Midbrain (tissue), 1 donor: ENCODE data around the gene NRXN3.

ENCODE experiments used
- DNase-seq: peaks from one replicate; lab custom pipeline; 2025; lab: John Stamatoyannopoulos, UW

The NRXN3 gene

DNA sequence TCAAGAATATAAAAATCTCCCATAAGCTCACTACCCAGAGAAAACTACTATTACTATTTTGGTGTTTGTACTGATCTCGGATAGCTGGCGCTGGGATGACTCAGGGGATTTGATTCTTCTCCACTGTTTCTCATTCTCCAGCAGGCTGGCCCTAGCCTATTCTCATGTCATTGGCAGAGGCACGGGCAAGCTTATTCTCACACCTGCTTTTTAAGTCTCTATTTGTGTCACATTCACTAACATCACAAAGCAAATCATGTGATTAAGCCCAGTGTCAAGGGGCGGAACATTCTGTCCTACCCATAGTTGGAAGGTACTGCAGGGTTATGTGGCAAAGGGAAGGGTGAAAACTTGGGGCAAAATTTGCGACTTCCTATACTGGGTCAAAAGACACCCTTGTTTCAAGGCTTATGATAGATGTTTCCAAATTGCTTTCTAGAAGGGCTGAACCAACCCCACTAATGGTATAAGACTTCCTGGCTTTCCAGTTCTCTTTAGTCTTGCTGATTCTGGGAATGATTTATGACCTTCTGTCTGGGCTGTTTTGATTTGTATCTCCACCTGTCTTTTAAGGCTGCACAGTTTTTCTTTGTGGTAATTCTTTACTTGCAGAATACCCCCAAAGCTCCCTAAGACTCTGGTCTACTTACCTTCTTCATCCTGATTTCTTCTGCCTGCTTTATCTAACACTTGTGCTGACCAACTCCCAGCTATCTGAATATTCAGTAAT is 406.4 kb downstream of the NRXN3 start:
- no peak for DNase-seq

DNA sequence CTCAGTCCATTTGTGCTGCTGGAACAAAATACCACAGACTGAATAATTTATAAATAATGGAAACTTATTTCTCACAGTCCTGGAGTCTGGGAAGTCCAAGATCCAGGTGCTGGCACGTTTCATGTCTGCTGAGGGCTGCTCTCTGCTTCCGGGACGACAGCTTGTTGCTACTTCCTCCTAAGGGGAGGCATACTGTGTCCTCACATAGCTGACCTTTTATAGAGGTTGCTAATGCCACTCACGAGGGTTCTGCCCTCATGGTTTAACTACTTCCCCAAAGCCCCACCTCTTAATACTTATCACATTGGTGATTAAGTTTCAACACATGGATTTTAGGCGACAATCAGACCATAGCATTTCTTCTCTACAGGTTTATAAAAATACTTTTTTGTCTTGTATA is 411.1 kb downstream of the NRXN3 start:
- no peak for DNase-seq

DNA sequence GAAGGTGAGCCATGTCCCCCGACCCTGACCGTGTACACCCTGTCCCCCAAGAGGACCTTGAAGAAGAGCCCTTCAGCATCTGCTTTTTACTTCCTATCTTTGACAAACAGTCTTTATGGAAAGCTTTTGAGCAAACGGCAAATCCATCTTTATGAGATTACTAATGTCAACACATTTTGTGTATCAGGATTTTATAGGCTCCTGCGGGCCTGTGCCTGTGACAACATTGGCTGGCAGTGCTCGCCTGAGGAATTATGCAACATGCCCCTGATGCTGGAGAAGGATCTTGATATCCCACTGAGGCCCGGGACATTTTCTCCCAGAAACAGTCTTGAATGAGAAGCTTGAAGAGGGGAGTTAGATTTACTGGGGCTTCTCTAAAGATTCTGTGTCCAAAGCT is 416.5 kb downstream of the NRXN3 start:
- no peak for DNase-seq

DNA sequence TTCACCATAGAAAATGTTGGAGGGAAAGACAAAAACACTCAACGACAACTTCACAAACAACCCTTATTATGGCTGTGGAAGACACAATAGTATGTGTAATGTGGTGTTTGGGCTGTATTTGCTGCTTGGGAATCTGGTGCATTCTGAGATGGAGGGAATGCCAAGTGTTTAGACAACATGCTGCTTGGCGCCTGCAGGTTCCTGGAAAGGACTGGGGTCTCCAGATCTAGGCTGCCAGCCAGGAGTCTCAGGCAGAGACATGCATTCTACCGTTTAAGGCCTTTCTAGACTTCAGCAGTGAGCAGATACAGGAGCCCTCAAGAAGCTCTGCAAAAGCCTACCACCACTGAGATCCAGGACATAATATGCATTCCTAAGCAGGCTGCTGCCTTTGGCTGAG is 418.7 kb downstream of the NRXN3 start:
- no peak for DNase-seq

DNA sequence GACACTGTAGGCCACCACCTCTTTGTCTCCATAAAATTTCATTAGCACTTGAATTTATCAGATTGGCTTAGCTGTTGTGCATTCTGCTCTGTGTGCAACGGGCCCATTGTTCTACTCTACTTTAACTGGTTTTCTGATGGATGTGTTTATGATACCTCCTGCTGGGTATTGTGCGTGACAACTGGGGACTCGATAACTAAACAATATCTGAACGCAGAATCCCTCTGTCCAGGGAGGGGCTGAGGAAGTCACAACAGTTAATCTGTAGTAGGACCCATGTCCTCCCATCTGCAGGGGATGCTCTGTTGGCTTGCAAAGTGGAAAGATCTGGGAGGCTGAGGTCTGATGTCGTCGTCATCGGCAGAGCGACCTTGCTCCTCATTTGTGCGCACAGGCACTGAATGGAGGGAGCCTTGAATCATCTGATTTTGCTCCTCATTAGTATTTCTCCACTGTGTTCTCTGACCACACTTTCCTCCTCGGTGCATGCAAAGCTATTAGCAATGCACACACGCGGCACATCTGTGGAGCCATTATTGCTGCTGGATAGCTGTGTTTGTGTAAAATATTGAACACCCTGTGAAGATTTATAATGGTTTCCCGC is 422.5 kb downstream of the NRXN3 start:
- DNase-seq: no peak

DNA sequence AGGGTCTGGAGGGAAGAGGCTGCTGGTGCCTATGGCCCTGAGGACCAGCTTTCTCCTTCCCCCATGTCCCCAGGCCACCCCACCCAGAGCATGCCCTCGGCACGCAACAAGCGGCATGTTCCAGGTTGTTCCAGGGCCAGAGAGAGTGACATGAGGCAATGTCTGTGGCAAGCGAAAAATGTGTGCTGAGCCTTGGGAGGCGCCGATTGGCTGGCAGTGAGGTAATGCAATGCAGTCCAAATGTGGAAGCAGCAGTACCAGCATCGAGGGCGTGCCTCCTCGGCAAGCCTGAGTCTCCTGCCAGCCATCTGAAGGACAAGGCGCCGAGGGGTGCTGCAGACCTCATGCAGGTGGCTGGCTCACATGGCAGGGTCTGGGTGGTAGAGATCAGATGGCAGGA is 423.8 kb downstream of the NRXN3 start:
- DNase-seq: no peak

DNA sequence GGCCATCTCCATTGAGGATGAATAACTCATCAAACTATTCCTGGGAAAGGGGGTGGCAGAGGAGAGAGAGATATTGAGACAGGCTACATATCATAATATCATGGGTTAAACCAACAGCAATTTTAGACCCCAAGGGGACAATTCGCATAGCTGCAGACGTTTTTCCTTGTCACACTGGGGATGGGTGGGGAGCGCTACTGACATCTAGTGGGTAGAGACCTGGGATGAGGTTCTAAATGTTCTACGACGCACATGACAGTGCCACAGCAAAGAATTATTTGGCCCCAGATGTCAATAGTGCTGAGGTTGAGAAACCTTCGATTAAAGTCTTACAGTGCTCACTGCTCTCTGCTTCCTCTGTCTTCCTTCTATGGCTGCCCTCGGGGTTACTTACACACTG is 425.6 kb downstream of the NRXN3 start:
- peak; percentile 17 for DNase-seq

DNA sequence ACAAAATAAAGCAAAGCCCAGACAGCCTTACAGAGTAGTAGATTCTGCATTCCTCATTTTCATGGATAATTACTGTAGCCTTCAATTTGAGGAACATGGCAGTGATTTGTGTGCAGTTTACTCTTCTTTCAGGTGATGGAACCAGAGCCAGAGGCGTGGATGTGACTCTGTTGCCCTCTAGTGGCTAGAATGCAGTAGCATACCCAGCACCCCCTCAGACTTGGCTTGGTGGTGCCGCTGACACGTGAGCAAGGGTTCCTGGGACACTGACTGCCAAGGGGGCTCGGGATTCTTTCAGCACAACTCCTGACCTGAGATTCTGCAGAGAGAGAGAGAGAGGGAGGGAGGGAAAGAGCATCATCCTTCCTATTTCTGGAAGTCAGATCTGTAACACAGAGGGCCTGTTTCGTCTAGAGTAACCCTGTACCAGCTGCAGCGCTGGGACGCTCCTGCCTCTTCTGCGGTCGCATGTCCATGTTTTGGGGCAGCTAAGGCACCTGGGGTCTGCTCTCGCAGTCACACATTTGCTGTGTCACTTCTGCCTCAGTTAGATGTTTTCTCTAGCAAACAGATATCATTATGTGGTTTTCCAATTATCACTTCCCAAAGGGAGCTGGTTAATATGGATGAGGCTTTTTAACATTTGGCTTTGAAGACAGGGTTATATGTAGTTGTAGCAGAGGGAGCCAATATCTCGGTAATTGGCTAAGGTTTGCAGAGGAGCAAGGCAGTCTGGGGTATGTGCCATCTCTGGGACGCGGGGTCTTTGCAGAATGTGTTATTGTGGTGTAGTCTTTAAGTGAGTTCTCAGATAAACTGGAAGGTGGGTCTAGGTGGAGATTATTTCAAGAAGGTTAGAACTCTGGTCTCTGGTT is 428.1 kb downstream of the NRXN3 start:
- peak; percentile 60 for DNase-seq

DNA sequence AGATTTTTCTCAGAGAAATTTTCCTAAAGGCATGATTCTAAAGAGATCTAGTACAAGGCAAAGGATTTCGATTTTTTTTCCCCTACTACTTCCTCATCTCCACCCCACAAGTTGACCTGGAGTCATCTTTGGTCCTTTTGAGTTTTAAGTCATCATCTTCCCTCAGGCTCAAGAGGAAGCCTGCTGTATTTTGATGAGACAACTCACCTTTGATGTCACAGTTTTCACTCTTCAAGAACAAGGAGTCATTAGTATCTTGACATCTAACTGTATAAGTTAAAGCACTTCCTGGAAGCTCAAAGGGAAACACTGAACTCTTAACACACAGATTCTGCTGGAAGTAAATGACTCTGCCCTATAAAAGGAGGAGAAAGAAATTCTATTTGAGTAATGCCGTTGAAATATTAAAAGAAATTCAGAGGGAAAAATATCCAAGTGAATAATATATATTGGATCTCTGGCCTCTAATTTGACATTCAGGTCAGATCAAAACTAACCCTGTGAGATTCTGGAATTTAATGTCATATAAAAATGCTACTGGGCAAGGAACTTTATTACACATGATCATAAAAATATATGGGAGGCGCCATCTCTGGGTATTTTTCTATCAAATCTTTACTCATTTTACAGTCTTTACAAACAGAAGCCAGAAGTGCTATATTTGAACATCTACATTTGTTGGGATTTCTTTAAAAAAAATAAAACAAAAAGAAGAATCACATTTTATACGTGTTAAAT is 435.0 kb downstream of the NRXN3 start:
- no peak for DNase-seq

DNA sequence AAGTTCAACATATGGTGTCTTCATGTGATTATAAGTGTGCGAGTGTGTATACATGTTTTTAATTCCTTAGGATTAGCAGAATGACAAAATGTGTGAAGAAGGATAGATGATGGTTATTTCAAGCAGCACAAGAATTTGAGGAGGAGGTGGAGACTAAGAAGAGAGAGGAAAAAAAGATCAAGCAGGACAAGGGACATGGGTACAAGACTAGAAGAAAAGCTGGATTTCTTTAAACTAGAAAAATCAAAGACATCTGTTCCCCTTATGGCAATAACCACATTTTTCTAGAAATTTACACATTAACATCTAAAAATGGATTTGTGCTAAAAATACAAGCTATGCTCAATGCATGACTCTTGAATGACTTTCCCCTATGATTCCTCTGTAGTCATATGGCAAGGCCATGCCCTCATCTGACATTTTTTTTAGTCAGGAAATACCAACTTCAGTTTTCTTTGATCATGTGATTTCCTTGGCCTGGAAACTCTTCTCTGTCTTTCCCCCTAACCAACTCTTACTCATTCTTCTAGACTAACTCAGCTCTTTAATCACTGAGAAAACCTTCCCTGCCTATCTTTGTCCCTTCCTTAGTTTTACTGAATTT is 435.8 kb downstream of the NRXN3 start:
- no peak for DNase-seq

DNA sequence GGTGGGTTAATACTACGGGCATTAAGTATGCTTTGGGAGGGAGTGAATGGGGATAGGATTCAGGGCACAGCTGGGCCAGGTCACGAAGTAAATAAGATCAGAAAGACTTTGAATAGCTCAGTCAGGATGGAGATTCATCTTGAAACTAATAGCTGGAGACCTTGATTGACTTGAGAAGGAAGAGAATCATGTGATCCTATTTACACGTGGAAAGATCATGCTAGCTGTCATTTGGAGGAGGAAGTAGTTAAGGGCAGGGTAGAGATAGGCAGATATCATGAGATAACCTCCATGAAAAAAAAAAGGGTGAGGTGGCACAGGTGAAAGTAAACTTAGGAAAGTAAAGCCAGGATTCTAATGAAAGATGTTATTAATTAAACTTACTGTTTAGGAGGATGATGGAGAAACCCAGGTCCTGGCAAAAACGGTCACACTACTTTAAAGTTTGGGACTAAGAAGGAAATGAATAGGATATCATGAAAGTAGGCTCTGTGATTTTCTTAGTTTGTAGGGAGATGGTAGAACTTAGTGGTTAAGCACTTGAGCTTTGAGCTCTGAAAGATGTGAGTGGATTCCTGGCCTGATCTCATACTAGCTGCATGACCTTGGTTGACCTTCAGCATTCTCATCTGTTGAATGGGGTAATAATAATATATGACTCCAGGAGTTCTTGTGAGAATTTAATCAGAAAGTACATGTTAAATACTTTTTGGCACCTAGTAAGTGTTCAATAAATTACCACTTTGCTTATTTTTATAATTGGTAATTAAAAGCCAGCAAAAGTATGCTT is 439.0 kb downstream of the NRXN3 start:
- DNase-seq: no peak

DNA sequence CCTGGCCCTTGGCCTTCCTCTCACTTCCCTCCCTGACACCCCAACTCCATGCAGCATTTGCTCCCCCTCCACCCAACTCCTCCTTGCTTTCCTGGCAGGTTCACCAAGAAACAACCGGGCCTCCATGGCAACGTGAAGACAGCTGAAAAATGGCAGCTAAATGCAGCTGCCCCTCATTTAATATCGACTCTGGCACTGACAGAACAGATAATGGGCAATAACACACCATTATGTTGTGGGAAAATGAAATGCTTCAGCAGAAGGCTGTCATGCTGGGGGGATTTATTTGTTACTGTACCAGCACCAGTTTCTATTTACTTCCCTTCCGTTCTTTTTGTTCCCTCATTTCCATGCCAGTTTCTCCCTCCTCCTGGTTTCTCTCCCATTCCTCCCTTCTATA is 440.8 kb downstream of the NRXN3 start:
- DNase-seq: no peak

DNA sequence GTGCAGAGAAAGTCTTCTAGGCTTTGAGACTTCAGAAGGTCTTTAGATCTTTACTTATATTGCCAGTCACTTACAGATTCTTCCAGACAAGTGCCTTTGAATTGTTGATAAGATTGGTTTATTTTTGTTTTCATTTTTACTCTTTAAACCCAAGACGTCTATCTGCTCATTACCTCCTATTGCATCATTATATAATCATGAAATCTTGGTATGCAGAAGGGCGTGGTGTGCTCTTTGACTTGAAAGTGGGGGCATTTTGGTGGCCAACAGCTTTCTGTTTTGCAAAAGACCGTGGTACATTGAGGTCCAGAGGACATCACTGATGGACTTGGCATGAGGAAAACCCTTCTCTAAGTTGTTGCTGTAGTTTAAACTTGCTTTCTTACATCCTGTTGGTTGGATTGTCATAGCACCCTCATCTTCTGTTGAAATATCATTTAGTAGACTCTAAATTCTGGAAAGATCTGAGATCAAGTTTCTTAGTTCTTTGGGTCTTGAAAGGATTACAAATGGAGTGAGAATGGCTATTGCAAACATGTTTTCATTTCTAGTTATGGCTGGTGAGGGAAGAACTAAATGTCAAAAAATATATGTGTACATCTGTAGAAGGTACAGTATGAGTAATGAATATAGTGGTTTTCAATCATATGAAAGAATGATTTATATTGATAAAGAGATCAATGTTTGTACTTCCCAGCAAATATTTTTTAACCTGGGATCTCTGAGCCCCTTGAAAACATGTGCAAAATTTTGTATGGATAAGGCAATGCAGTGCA is 441.8 kb downstream of the NRXN3 start:
- DNase-seq: no peak

DNA sequence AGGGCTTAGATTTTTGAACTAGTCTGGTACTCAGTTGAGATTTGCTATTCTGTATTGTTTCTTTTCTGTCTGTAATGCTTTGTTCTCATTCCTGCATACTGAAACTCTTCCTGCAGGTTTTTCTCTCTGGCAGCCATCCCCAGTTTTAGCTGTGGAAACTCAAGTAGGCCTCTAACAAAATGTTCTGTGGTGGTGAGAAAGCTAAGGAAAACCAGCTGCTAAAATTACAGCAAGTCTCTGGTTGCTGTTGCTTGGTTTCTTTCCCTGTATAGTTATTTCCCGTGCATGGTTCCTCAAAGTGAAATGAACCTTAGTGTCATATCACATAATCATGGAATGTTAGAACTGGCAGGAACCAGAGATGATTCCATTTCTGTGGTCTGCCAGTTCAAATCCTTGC is 442.5 kb downstream of the NRXN3 start:
- DNase-seq: no peak

DNA sequence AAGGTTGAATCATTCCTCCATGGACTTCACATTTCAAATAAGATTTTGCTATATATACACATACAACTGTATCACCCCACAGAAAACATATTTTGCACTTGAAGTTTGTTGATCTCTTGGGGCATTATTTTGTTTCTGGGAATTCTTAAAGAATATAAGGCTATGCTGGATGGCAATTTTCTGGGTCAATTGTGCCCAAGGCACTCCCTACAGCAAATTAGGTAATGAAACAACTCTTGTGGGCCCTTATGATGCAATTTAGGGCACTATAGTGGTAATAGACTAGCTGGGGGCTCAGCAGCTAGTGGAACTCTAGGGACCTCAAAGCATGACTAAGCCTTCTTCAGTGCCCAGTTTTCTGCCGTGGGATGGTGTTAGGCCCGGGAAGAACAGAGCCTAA is 444.4 kb downstream of the NRXN3 start:
- DNase-seq: no peak

DNA sequence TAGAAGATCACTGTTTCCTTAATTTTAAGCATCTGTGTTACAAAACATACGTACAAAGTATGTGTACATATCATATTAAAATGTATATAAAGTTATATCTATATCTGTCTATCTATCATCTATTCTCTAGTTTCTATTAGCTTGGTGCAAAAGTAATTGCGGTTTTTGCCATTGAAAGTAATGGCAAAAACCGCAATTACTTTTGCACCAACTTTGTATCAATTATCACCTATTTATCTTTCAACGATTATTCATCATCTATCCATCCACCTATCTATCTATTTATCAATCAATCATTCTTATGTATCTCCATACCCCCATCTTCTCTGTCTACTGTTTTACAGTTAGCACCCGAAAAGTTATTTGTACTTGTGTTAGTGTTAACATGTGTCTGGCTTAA is 447.6 kb downstream of the NRXN3 start:
- DNase-seq: no peak

DNA sequence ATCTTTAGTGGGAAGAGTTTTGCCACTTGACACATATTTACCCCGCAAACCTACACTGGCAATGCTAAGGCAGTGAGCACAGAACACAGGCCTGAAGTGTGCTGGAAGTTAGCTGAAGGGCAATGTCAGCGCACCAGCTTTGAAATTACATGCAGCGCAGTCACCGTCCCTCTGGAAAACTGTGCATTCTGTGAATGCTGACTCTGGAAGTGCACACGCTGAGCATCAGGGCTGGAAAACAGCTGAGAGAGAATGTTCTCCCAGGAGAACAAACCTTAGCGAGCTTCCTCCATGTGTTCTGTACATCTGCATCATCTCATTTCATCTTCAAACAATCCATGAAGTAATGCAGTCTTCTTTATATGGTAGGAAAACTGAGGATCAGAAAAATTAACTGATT is 448.2 kb downstream of the NRXN3 start:
- DNase-seq: no peak

DNA sequence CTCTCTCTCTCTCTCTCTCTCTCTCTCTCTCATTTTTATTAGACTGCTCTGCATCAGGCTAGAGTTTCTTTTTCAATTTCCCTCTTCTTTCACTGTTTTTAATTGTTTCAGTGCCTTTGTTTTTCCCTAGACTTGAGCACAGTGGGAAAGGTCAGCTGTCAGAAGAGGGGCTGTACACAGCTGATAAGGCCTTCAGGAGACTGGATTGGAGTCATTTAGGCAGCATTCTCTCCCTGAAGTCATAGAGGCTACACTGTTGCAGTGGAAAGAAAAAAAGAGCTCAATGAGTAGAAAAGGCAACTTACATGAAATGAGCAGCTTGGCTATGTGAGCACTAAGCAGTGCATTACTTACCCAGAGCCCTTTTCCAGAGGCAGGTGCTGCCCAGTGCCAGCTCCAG is 456.9 kb downstream of the NRXN3 start:
- no peak for DNase-seq

DNA sequence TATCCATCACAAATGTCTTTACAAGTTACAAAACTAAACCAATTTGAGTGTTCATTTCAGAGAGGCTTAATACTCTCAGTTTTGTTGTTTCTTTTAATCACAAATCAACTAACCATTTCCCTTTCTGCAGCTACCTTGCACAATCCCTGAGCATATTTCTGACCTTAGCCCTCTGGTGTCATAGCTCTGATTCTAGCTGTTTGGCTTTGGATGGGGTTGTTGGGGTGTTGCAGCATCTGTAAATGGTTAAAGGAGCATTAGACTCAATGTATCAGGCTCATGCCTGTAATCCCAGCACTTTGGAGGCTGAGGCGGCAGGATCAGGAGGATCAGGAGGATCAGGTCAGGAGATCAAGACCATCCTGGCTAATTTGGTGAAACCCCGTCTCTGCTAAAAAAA is 461.4 kb downstream of the NRXN3 start:
- DNase-seq: no peak

DNA sequence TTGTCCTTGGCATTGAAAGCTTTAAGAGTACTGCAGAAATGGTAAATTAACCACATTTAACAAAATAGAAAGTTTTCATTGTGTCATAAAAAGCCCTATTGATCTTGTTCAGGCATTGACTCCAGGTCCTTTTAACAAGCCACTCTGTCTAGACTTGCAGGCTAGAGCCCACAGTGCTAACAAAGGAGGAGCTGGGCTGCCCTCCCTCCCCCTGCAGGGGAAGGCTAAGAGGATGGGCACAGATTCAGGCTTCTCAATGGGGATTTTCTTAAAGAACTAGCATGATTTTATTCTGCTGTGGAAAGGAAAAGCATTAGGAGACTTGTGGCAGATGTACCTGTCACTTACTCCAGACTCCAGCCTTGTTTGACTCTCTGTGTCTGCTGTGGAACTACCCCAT is 463.6 kb downstream of the NRXN3 start:
- DNase-seq: peak; percentile 32
